Skeletal muscle satellite cell (primary cell): Measurements from ENCODE around the gene ERLEC1. TPM values are rescaled to one million over a fixed set of nuclear protein-coding genes. Genes with fewer than 3 reads are reported as not detected.
A peak's percentile ranks its signal among the peaks of the same experiment; 100 is the strongest.

ENCODE experiments used
- H3K27me3 ChIP-seq: 2 replicates; pipeline ENCODE4 v1.7.0; 2013; ENCODE audit warnings: low read length; ENCODE audit not compliant: control insufficient read depth, insufficient read depth
- H3K36me3 ChIP-seq: 2 replicates; pipeline ENCODE4 v1.7.0; 2013; ENCODE audit warnings: mild to moderate bottlenecking, control low read depth, low read length; ENCODE audit not compliant: insufficient read depth
- H3K4me1 ChIP-seq: 2 replicates; pipeline ENCODE4 v1.7.0; 2013; ENCODE audit warnings: low read length; ENCODE audit not compliant: control insufficient read depth, insufficient read depth
- H3K4me2 ChIP-seq: 2 replicates; pipeline ENCODE4 v1.7.0; 2013; ENCODE audit warnings: mild to moderate bottlenecking, low read length
- H3K4me3 ChIP-seq: 2 replicates; pipeline ENCODE4 v1.7.0; 2013; ENCODE audit warnings: low read length
- H3K9ac ChIP-seq: 2 replicates; pipeline ENCODE4 v1.7.0; 2013; ENCODE audit warnings: mild to moderate bottlenecking, low read depth, low read length, moderate library complexity
- H3K9me3 ChIP-seq: replicated peaks from 2 replicates; pipeline ENCODE4 v1.7.0; 2013; ENCODE audit warnings: mild to moderate bottlenecking, control low read depth, low read length
- total RNA-seq: library from RNA; depleted of rRNA; stranded (reverse); fragments of >200 nt; gene quantifications from 2 replicates; pipeline ENCODE4 v1.2.3, GENCODE V29; 2012; rRNA removed

Gene ERLEC1
- total RNA-seq: 64.4 TPM in 2 replicates

- Histone ChIP-seq H3K27me3 (no peaks in the 10 kb centered on the region), H3K36me3 (no peaks in the 10 kb centered on the region), H3K9me3 (no peaks in the 10 kb centered on the region), H3K9ac (peak within 1 kb of the TSS; percentile 91), H3K4me2 (peak within 1 kb of the TSS; percentile 81), H3K4me3 (peak within 1 kb of the TSS; percentile 90), H3K4me1 (peaks cover 24% of the 10 kb centered on the region)
Observed at GRCh38 chr2:53786705-53787613, at the start of gene ERLEC1, which contains the start of gene ASB3. ERLEC1 (plus strand) TSS chr2:53787044; CDS start chr2:53787211, 167 bp downstream. ASB3 (minus strand) TSS chr2:53786953; CDS start chr2:53765572, 21,381 bp downstream.

- Histone ChIP-seq H3K9ac (no peak overlapping the region), H3K9me3 (no peaks in the 10 kb centered on the region), H3K4me3 (no peak overlapping the region), H3K36me3 (no peaks in the 10 kb centered on the region), H3K4me2 (no peak overlapping the region), H3K27me3 (no peaks in the 10 kb centered on the region), H3K4me1 (no peaks in the 10 kb centered on the region)
Observed at GRCh38 chr2:53737091-53737490, 49.8 kb upstream of the ERLEC1 start.

GRCh38 chr2:53739032-53739431, 47.8 kb upstream of the ERLEC1 start:
- H3K36me3 ChIP-seq: no peaks in the 10 kb centered on the region
- no peaks in the 10 kb centered on the region for H3K9me3 ChIP-seq
- no peaks in the 10 kb centered on the region for H3K4me1 ChIP-seq
- H3K27me3 ChIP-seq: no peaks in the 10 kb centered on the region
- no peak overlapping the region for H3K4me3 ChIP-seq
- no peak overlapping the region for H3K4me2 ChIP-seq
- H3K9ac ChIP-seq: no peak overlapping the region

GRCh38 chr2:53740170-53740569, 46.7 kb upstream of the ERLEC1 start:
- Histone ChIP-seq H3K4me3 (no peak overlapping the region), H3K27me3 (no peaks in the 10 kb centered on the region), H3K9me3 (no peaks in the 10 kb centered on the region), H3K4me1 (peaks cover 9% of the 10 kb centered on the region), H3K4me2 (no peak overlapping the region), H3K36me3 (no peaks in the 10 kb centered on the region), H3K9ac (no peak overlapping the region)

GRCh38 chr2:53744395-53745065, 42.3 kb upstream of the ERLEC1 start:
- H3K9me3 ChIP-seq: no peaks in the 10 kb centered on the region
- no peaks in the 10 kb centered on the region for H3K36me3 ChIP-seq
- peaks cover 10% of the 10 kb centered on the region for H3K4me1 ChIP-seq
- H3K27me3 ChIP-seq: no peaks in the 10 kb centered on the region
- no peak overlapping the region for H3K4me3 ChIP-seq
- H3K4me2 ChIP-seq: no peak overlapping the region
- no peak overlapping the region for H3K9ac ChIP-seq

GRCh38 chr2:53750041-53750768, 36.6 kb upstream of the ERLEC1 start:
- H3K36me3 ChIP-seq: no peaks in the 10 kb centered on the region
- no peak overlapping the region for H3K4me3 ChIP-seq
- H3K9me3 ChIP-seq: no peaks in the 10 kb centered on the region
- no peaks in the 10 kb centered on the region for H3K27me3 ChIP-seq
- no peak overlapping the region for H3K9ac ChIP-seq
- H3K4me1 ChIP-seq: peaks cover 14% of the 10 kb centered on the region
- H3K4me2 ChIP-seq: no peak overlapping the region

- Histone ChIP-seq H3K27me3 (no peaks in the 10 kb centered on the region), H3K9me3 (no peaks in the 10 kb centered on the region), H3K4me3 (no peak overlapping the region), H3K36me3 (peaks cover 3% of the 10 kb centered on the region), H3K4me1 (peaks cover 14% of the 10 kb centered on the region), H3K9ac (no peak overlapping the region), H3K4me2 (peak overlapping the region; percentile 24)
Observed at GRCh38 chr2:53751728-53752127, 35.1 kb upstream of the ERLEC1 start.

- Histone ChIP-seq H3K9ac (no peak overlapping the region), H3K9me3 (no peaks in the 10 kb centered on the region), H3K4me3 (no peak overlapping the region), H3K4me1 (peaks cover 14% of the 10 kb centered on the region), H3K27me3 (no peaks in the 10 kb centered on the region), H3K4me2 (no peak overlapping the region), H3K36me3 (peaks cover 3% of the 10 kb centered on the region)
Observed at GRCh38 chr2:53752385-53752784, 34.5 kb upstream of the ERLEC1 start.

- Histone ChIP-seq H3K36me3 (peaks cover 3% of the 10 kb centered on the region), H3K9me3 (no peaks in the 10 kb centered on the region), H3K4me3 (no peak overlapping the region), H3K4me1 (peaks cover 14% of the 10 kb centered on the region), H3K9ac (no peak overlapping the region), H3K27me3 (no peaks in the 10 kb centered on the region), H3K4me2 (no peak overlapping the region)
Observed at GRCh38 chr2:53753041-53753440, 33.8 kb upstream of the ERLEC1 start.

- H3K9me3 ChIP-seq: no peaks in the 10 kb centered on the region
Observed at GRCh38 chr2:53755121-53755520, 31.7 kb upstream of the ERLEC1 start.

GRCh38 chr2:53756644-53757043, 30.2 kb upstream of the ERLEC1 start:
- no peaks in the 10 kb centered on the region for H3K9me3 ChIP-seq
- H3K4me3 ChIP-seq: no peak overlapping the region
- peaks cover 9% of the 10 kb centered on the region for H3K4me1 ChIP-seq
- no peak overlapping the region for H3K4me2 ChIP-seq
- no peak overlapping the region for H3K9ac ChIP-seq
- no peaks in the 10 kb centered on the region for H3K27me3 ChIP-seq
- H3K36me3 ChIP-seq: peaks cover 3% of the 10 kb centered on the region

More at GRCh38 chr2:53755121-53755520, 31.7 kb upstream of the ERLEC1 start:
- Histone ChIP-seq H3K4me1 (peaks cover 14% of the 10 kb centered on the region), H3K4me2 (no peak overlapping the region), H3K4me3 (no peak overlapping the region), H3K27me3 (no peaks in the 10 kb centered on the region), H3K36me3 (peaks cover 3% of the 10 kb centered on the region), H3K9ac (no peak overlapping the region)
